ENCODE data around the gene TFCP2L1. TPM values are rescaled to one million over a fixed set of nuclear protein-coding genes. Genes with fewer than 3 reads are reported as not detected.
A peak's percentile ranks its signal among the peaks of the same experiment; 100 is the strongest.
"Not testable (repeated sequence)": the region's sequence is repeated elsewhere in the genome, so short reads cannot be mapped to it uniquely, and the experiment has no call there.

The TFCP2L1 gene
- total and polyA plus RNA-seq, 10 donors, result 0.15 to 8.9 (median 2.7) TPM

- H3K9me3 ChIP-seq, result no peaks in the 10 kb centered on the region
- peak; percentile 8 for DNase-seq
- H3K27me3 ChIP-seq (replicated peaks in 1 of 7), result no peaks in the 10 kb centered on the region
- WGBS, 5 donors, result 80 to 90% (median 88%) methylated on average over 5 to 6 of the region's 6 CpGs
- H3K36me3 ChIP-seq, result peaks cover 0 to 9% (median under 1%) of the 10 kb centered on the region in 6 donors
- intact Hi-C loops (cut with DNase I; ENCODE audit: low total_unique reads), result no loop called here
- no peak overlapping the region for H3K27ac ChIP-seq
- H3K4me3 ChIP-seq, result no peak overlapping the region
- H3K4me1 ChIP-seq, result no peaks in the 10 kb centered on the region
- TF ChIP-seq POLR2A (IDR thresholded peaks at IDR 0.05) (no peak), POLR2AphosphoS5 (IDR thresholded peaks at IDR 0.05) (no peak), CTCF (IDR thresholded peaks at IDR 0.05 in 8 of 11, conservative IDR thresholded peaks at IDR 0.05 in 3 of 11) (no peak)
These were observed 56.5 kb downstream of the TFCP2L1 start for GRCh38 chr2:121228521-121228920.

GRCh38 chr2:121227381-121228144 is 57.4 kb downstream of the TFCP2L1 start:
- H3K9me3 ChIP-seq; H3K4me3 ChIP-seq; H3K4me1 ChIP-seq; intact Hi-C loops (cut with DNase I; ENCODE audit: low total_unique reads); H3K27ac ChIP-seq; H3K27me3 ChIP-seq (replicated peaks in 1 of 7): not testable (repeated sequence)
- peaks cover 0 to 10% (median 0%) of the 10 kb centered on the region in 6 donors for H3K36me3 ChIP-seq
- WGBS, 5 donors, result 91 to 96% (median 93%) methylated on average over 18 of the region's 18 CpGs
- DNase-seq, result peak; percentile 54

- intact Hi-C loops (cut with DNase I; ENCODE audit: low total_unique reads); H3K36me3 ChIP-seq: not testable (repeated sequence)
- WGBS, 5 donors, result 88 to 97% (median 93%) methylated on average over 24 to 26 of the region's 26 CpGs
These were observed 59.3 kb downstream of the TFCP2L1 start for GRCh38 chr2:121225681-121226080.

GRCh38 chr2:121220995-121221394 is 64.0 kb downstream of the TFCP2L1 start:
- Histone ChIP-seq H3K27me3 (replicated peaks in 1 of 7) (peaks cover 0 to 4% (median 0%) of the 10 kb centered on the region in 7 donors), H3K27ac (no peak overlapping the region), H3K4me1 (no peaks in the 10 kb centered on the region), H3K4me3 (no peak overlapping the region), H3K9me3 (no peaks in the 10 kb centered on the region), H3K36me3 (peaks cover 0 to 6% (median 0%) of the 10 kb centered on the region in 6 donors)
- DNase-seq, result no peak
- 63 to 100% (median 81%) methylated on average over 1 of the region's 1 CpG for WGBS, 5 donors
- intact Hi-C loops (cut with DNase I; ENCODE audit: low total_unique reads), result no loop called here
- TF ChIP-seq POLR2AphosphoS5 (IDR thresholded peaks at IDR 0.05), result no peak
- TF ChIP-seq POLR2A (IDR thresholded peaks at IDR 0.05), result no peak
- TF ChIP-seq CTCF (IDR thresholded peaks at IDR 0.05 in 8 of 11, conservative IDR thresholded peaks at IDR 0.05 in 3 of 11), result no peak

More at GRCh38 chr2:121225681-121226080, 59.3 kb downstream of the TFCP2L1 start:
- H3K27me3 ChIP-seq (replicated peaks in 1 of 7); H3K4me1 ChIP-seq; H3K9me3 ChIP-seq; H3K27ac ChIP-seq; H3K4me3 ChIP-seq: not testable (repeated sequence)
- DNase-seq, result peak; percentile 51

GRCh38 chr2:121219866-121220265 is 65.1 kb downstream of the TFCP2L1 start:
- 79 to 93% (median 83%) methylated on average over 5 of the region's 5 CpGs for WGBS, 5 donors
- peaks cover 0 to 4% (median 0%) of the 10 kb centered on the region in 7 donors for H3K27me3 ChIP-seq (replicated peaks in 1 of 7)
- DNase-seq, result no peak
- no peaks in the 10 kb centered on the region for H3K9me3 ChIP-seq
- intact Hi-C loops (cut with DNase I; ENCODE audit: low total_unique reads), result no loop called here
- peaks cover 0 to 6% (median 0%) of the 10 kb centered on the region in 6 donors for H3K36me3 ChIP-seq
- H3K4me1 ChIP-seq, result no peaks in the 10 kb centered on the region
- no peak overlapping the region for H3K27ac ChIP-seq
- TF ChIP-seq POLR2AphosphoS5 (IDR thresholded peaks at IDR 0.05) (no peak), CTCF (IDR thresholded peaks at IDR 0.05 in 8 of 11, conservative IDR thresholded peaks at IDR 0.05 in 3 of 11) (no peak), POLR2A (IDR thresholded peaks at IDR 0.05) (no peak)
- H3K4me3 ChIP-seq, result no peak overlapping the region

Data from spleen (tissue), 11 donors.